ENCODE measurements around the gene SH3YL1.

The SH3YL1 gene

DNA sequence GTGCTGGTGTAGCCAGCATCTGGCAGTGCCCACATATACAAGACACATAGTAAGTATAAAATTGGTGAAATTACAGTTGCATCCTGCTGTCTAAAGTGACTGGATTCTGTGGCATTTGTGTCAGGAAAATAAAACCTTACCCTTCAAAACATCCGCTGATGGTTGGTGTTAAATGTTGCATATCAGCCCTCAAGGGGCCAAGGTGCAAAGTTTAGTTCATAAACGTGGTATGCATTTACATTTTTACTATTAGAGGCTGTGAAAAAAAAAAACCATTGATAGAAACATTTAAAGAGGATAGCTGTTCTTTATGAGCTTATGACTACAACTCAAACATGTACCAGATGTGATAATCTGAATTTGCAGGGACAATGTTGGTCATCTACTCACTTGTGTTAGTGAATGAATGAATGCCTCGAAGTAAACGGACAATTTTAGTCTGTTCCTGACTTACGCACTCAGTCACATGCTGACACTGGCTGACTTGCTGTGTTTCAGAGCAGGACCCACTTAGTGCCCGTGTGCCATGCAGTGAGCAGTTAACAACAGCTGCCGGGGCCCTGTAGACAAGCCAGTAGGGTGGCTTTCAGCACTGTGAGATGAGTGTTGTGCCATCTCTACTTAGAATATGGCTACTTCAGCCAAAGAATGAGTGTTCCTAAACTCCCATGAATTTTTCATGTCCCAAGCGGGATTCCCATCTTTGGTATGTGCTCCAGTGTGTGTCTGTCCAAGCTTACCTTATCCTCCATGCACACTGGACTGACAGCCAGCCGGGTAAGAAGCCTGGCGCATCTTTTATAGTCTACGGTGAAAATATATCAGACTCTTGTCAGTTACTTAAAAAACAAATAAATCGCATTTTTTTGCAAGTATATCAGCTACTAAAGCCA lies 18.8 kb upstream of the SH3YL1 start:
- DNase-seq (ENCODE audit: low spot score), result no peak

DNA sequence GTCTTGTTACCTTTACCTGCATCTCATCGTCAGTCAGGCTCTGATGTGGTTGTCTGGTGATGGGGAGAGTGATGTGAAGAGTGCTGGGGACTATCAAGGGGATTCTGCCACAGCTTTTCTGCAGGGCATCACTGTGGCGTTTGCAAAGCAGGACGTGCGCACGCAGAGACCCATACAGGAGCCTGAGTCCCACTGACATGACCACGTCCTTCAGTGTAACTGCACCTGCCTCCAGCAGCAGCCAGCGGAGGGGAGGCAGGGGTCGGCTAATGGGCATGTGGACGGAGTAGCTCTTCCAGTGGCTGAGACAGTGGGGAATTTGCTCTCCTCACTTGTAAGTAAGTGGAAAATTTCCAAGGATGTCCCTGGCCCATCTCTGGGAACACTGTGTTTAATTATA lies 17.5 kb upstream of the SH3YL1 start:
- DNase-seq (ENCODE audit: low spot score), result no peak

DNA sequence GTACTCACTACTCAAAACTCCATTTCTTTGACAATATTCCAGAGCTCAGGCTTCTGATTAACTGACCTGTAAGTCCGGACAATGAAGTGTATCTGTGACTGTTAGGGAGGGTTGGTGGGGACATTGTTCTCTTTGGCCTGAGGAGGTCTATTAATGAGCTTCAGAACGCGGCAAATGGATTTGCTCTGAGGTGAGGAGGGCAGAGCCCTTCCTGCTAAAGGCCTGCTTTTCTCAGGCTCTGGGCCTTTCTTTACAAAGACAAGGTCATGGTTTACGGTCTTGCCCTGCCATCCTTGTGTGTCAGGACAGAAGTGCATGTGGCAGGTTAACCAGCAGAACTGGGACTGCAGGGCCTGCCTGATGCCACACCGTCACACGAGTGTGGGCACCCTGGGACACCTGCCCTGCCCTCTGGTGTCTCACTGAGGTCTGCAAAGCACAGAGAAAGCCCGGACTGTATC lies 16.8 kb upstream of the SH3YL1 start:
- DNase-seq (ENCODE audit: low spot score), result no peak

DNA sequence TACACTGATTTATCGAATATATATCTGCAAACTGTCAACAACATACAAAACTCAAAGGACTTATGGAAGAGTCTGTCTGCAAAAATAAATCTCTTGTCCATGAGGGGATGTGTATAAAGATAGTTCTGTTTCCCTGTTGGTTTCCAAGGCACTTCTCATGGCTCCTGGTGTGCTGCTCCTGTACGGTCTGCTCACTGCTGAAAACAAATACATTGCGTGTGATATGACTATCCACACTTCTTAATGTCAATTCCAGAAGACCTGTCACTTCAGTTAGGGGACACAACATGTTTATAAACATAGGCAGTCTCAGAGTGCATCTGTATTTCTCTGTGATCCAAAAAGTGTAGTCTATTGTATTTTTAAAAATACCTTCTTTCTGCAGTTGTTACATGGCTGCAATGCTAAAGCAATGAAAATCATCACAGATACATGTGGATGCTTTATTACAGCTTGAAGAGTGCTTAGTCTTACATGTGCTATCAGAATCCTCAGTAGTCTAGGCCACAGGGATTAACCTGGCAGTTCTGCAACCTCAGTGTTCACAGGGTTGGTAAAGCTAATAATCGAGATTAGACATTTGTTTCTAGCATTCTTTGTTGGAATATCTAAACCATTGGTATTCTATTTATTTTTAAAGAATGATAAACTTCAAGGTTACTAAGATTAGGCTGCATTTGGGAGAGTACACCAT lies 16.3 kb upstream of the SH3YL1 start:
- DNase-seq (ENCODE audit: low spot score), result no peak

DNA sequence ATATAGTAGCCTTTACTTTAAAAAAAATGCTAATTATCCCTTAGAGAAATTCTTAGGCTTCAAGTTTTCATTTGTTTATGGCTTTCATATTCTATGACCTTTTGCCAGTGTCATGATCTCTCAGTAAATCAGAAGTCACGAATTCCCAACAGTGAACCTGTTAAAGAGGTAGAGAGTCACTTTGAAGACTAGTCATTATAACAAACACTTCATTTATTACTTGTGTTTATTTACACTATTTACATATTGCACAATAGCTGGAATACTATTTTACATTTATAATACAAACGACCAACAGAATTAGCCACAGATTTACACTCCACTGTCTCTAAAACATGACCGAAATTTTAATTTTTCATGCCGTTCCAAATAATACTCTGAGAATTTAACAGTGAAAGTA lies 15.5 kb upstream of the SH3YL1 start:
- no peak for DNase-seq (ENCODE audit: low spot score)

DNA sequence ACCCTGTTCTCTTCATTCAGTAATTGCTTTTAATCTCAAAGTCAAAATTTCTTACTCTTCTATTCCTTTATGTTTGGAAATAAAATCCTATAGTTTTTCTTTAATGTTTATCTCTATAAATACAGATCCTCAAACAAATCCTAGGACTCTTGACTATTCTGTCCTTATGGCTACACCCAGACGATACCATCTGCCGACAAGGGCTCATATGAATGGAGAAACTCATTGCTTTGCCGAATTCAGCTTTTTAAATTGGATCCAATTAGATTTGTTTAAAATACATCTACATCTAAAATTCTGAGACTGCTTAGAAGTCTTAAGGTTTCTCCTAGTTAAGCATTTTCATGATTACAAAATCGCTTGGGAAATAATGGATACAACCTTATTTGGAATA lies 15.1 kb upstream of the SH3YL1 start:
- DNase-seq (ENCODE audit: low spot score), result no peak

DNA sequence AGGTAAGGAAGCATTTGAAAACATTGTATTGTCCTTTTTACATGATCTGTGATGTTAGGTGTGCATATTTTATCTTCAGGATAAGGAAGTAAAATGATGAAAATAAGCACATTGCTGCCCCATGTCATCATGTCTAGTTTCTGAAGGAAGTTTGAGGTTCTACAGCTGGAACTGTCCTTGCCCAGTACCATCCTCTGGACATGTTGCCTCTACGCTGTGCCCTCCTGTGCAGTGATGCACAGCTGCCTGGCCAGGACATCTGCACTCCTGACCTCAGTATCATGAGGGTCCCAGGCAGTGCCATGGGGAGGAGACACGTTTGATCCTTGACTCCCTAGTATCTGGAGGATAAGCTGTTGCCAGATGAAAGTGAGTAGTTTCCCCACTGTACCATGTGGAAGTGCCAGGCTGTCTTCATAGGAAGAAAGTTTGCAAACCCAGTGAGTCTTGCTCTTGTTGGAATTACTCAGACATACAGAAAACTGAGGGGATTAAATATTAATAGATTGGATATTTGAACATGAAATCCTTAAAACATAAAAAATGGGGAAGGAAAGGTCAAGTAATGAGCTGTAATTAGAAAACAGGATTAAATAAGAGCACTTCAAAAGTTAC lies 14.6 kb upstream of the SH3YL1 start:
- no peak for DNase-seq (ENCODE audit: low spot score)

DNA sequence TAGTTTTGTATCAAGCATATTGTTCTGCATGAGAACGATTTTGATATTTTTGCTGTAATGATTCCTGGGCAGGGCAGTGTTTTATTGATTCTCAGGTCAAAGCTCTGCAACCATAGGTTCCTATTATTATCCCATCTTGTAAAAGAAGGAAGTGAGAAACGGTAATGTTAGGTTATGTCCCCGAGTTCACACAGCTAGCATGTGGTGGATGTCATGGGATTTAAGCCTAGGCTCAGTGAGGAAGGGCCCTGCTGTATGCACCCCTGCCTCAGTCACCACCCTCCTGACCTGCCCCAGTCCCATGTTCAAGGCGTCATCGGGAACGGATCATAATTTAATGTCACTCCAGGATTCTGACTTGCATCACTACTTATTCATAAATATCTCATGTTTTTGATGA lies 11.6 kb upstream of the SH3YL1 start:
- peak; percentile 38 for DNase-seq (ENCODE audit: low spot score)

DNA sequence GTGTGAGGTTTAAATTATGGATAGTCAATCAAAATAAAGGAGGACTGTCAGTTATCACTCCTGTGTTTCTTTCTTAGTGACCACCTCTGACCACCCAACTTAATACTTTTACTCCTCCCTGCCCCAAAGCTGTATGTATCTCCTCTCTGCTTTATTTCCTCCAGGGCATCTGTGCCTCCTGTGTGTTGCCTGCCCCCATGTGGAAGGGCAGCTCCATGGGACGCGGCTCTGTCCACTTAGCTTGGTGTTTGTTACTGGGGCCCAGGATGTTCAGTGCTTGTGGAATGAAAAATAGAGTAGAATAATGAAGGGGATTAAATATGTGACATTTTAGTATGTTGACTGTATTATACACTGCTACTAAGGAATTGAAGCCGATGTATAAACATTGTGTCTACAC lies 10.7 kb upstream of the SH3YL1 start:
- no peak for DNase-seq (ENCODE audit: low spot score)

DNA sequence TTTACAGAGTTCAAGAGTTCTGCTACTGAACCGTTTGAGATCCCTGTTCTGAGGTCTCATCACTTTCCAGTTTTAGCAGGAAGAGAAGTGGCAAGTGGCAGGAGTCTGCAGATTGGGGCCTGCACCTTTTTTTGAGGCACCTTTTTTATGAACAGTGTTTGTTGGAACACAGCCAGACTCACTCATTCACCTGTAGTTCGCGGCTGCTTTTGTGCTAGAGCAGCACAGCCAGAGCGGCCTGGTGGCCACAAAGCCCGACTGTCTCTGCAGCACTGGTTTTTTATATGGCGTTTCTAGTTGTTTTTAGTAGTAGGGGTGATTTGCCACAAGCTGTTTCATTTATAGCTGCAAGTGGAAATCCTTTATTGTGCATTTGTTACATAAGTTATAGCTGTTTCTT lies 9.5 kb upstream of the SH3YL1 start:
- DNase-seq (ENCODE audit: low spot score), result no peak

DNA sequence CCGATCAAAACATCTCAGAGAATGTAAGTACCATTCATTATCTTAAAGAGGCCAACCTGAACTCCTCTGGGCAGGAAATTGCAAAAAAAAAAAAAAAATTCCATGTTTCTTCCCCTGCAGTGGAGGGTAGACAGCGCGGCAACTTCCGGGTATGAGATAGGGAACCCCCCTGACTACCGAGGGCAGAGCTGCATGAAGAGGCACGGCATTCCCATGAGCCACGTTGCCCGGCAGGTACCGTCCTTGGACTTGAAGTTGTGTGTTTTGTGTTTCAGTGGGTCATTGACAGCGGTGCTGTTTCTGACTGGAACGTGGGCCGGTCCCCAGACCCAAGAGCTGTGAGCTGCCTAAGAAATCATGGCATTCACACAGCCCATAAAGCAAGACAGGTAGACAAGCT lies 8.1 kb upstream of the SH3YL1 start:
- no peak for DNase-seq (ENCODE audit: low spot score)

DNA sequence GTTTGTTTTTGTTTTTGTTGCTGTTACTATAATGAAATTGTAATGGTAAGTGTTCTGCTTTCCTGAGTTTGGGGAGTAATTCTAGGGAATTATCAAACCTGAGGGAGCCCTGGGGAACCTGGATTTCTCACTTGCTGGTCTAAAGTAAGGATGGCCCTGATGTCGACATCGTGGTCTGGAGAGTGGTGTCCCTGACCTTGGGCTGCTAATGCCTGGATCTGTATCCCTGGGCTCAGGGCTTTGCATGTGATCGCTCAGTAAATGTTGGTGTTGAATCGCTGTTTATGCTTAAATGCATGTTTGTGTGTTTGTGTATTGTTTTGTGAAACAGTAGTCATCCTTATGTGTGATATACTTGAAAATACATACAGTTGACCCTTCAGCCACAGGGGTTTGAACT lies 7.0 kb upstream of the SH3YL1 start:
- no peak for DNase-seq (ENCODE audit: low spot score)

DNA sequence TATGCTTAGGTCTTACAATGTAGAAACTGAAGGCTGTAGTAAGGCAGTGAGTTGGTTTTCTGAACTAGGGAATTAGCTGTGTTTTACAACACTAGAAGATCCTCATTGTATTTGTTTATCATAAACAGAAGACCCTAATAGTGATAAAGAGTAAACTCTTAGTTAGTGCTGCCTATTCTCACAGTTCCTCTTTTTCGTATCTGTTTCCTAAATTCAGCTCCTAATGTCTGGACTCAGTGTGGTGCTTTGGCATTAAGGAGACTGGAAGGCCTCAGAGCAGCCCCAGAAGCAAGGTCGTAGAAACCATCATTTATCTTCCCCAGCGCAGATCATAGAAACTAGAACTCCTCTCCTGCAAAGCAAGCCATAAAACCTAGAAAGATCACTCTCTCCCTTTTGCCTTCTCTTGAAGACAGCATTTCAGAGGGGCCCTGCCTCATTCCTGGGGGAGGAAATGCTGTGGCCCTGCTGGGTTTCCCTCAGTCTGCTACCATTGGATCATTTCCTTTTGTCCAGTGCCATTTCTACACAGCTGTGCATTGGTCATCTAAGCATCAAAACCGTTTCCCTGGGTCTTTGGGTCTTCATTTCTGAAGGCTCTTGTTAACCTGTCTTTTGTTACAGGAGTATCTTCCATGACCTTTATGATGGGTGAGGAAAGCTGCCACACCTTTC lies 5.7 kb upstream of the SH3YL1 start:
- no peak for DNase-seq (ENCODE audit: low spot score)

DNA sequence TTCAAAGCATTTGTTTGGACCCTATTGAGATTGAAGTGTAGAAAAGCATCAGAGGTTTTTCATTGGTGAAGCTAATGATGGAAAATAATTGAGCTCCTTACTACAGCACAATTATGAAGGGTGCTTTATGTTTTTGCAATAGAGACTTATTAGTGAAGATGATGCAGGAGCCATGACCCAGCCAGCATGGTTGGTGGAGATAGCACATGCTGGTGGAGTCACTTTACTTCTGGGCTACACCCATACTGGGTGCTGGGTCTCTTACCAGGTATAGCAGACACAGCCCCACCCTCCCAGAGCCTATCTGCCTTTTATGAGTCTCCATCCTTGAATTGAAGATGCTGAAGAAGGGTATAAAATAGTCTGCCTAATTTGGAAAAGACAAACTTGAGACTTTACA lies 4.5 kb upstream of the SH3YL1 start:
- no peak for DNase-seq (ENCODE audit: low spot score)

DNA sequence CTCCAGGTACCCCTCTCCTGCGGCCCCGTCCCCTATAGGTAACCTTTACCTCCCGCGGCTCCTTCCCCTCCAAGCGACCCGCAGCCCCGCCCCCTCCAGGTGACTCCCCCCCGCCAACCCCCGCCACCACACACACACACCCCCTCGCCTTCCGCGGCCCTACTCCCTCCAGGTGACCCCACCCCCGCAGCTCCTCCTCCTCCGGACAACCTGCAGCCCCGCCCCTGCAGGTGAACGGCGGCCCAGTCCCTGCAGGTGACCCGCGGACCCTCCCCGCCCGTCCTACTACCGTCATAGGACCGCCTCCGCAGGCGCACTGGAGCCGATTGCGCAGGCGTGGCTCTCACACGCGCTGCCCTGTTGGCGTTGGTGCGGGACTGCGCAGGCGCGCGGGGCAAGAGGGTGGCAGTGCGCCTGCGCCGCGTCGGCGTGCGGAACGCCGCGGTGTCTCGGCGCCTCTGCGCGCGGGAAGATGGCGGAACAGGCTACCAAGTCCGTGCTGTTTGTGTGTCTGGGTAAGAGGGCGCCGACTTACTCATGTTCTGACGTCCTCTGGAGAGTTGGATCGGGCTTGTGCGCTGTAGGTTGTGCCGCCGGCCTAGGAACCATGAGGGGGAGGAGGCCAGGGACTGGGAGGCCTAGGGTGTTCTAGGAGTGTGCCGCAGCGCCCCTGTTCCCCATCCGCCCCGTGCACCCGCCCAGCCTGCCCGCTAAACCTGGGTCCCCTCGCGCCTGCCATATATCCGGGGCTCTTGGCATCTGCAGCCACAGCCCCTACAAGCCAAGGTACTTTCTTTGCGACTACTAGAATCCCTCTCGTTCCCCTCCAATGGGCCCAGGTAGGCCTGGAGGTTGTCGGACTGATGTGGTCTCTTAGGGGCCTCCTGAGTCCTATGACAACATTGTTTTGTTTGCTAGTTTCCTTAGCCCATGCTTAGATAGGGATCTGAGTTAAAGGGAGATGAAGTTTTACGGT lies 949 bp upstream of the SH3YL1 start, which contains the start of gene ACP1:
Gene ACP1, plus strand, starts transcription at position 455 of the 976 bp plus-strand sequence. Its CDS starts 18 bp downstream, at position 473.
- peak; percentile 90 for DNase-seq (ENCODE audit: low spot score)

DNA sequence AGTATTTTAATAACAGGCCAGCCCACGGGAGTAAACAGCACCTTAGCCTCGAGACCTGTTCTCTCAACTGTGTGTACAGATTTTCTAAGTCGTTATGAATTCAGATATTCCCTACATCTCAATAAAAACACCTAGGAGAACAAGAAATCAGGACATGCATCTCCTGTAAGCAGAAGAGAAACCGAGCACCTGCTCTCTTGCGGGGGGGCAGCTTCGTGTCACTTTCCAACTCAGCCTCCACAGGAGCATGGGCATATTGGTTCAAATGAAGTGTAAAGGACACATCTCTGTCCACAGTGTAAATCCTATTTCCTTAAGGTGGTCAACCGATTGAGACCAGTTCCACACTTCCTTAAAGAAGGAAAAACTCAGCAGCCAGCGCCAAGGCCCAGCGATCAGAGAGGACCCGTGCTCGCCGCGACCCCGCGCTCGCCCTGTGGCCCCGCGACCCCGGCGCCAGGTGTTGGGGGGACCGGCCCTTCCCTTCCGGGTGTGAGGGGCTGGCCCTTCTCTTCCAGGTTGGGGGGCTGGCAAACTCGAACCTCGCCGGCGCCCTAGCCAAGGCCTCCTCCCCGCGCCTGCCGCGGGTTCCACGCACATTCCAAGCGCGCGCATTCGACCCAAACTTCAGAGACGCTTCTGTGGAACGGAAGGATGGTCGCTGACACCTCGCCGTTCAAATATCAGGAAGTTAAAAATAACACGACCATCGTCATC lies 652 bp downstream of the SH3YL1 start:
- DNase-seq (ENCODE audit: low spot score), result no peak

DNA sequence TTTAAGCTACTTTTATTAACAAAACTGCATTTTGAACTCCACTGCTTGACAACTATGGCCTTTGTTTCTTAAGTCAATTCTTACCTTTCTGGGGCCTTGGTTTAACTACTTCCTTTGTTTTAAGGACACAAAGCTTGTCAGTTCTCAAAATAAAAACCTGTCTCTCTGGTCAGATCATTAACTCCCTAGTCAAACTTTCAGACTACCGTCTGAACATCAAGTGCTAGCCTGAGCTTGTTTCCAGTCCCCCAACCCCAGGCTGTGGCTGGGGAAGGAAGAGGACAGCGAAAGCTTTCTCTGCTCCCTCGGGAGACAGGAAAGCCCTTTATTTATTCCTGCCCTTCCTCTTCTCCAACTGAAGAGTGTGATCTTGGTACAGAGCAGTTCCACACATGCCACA lies 1.7 kb downstream of the SH3YL1 start:
- no peak for DNase-seq (ENCODE audit: low spot score)

DNA sequence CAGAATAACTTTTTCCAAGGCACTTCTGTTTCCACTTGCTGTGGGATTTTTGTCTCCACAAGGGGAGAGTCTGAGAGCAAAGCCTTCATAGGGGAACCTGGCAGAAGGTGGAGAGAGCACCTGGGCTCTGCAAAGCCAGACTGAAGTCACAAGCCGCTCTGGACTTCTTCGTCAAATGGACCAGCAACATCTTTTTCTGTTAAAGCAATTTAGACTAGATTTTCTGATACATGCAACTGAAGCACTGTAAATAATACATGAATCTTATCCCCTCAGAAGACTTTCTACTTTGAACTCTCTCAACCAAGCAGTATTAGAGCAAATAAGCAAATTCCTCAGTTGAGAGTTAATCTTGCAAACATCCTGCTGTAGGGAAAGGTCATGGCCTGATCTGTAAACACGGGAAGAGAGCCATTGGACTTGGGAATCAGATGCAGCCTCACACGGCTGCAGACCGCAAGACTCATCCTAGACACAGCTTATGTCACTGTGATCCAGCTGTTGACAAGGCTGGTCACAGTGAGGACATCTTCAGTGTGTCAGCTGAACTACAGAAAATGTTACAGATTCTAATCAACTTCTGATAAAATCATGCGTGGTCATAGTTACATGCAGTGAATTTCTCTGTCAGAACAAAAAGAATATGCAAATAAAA lies 3.2 kb downstream of the SH3YL1 start:
- peak; percentile 53 for DNase-seq (ENCODE audit: low spot score)

DNA sequence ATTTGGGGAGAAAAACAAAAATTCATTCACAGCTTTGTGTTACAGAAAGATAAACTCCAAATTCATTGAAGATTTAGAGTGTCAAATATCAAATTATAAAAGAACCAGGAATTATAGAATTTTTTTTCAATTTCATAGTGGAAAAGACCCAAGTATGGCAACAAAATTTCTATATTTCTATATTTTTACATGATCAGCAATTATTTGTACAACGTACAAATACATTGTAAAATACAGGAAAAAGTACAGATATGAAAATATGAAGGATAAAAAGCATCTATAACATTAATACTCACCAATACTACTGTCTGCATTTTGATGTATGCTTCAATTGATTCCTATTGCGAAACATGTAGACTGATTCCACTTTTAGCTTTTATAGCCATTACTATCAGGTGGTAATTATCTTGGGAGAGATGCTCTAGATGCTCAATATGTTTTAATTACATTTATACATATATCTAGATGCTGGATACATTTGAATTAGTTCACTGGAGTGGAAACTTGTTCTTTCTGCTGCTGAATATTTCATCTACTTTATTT lies 4.0 kb downstream of the SH3YL1 start:
- no peak for DNase-seq (ENCODE audit: low spot score)

DNA sequence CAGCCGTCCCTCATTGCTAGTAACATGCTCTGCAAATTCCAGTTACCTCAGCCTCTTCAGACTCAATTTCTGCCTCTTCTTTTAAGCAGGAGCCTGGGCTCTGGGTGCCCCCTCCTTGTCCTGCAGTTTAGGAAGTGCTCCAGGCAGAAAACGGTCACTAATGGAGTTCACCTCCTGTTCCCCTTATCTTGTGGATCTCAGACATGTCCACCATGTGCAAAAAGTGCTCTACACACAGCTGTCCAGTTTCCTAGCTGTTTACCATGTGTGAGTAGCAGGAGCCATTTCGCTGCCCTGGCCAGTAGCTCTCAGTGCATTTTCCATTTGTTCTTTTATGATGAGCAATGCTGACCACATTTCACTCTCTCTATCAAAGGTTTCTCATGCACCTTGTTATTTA lies 4.9 kb downstream of the SH3YL1 start:
- DNase-seq (ENCODE audit: low spot score), result no peak

All from globus pallidus (tissue), 1 donor.